Suppressor macrophage treated with lipopolysaccharide for 1 hour (primary cell): ENCODE results near the gene ABCA7.
A peak's percentile ranks its signal among the peaks of the same experiment; 100 is the strongest.

Source experiments
- DNase-seq, 3 donors: peaks; one replicate each; pipeline ENCODE4 v3.0.0-alpha.2; 2020 to 2022

Gene ABCA7

DNA sequence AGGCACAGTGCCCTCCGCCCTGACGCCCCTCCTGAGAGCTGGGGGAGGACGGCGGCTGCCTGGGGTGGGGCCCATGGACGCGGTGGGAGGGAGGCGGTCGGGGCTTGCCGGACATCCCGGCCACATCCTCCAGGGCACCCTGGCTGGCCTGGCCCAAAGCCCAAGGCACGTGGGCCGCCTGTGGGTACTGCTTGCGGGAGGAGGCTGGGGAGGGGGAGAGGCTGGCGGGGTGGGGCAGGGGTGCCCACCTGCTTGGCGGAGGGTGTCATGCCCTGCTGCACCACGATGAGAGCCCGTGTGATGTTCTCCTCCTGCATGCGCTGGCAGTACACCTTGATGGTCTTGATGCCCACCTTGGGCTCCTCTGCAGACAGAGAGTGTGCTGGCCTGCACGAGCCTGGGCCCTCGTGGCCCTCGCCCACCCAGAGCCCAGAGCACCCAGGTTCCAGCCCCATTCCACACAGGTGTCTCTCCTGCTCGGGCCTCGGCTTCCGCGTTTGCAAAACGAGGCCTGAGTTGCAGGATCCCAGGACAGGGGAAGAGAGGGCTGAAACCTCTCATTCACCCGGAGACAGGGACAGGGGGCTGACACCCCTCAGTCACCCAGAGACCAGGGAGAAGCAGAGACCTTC, 51.8 kb downstream of the ABCA7 start:
- no peak for DNase-seq

- no peak for DNase-seq
Observed at GRCh38 chr19:1093330-1093729, 53.4 kb downstream of the ABCA7 start.

GRCh38 chr19:1093811-1094553, 54.1 kb downstream of the ABCA7 start:
- DNase-seq, result no peak

- DNase-seq, result no peak
Observed at GRCh38 chr19:1094655-1094977, 54.7 kb downstream of the ABCA7 start.

- DNase-seq, result peak; percentile 99
Observed at GRCh38 chr19:1094978-1095701, 55.2 kb downstream of the ABCA7 start, which contains the start of gene POLR2E. Gene POLR2E, minus strand, starts transcription at chr19:1095375. Its CDS starts 60 bp downstream, at chr19:1095315.

DNA sequence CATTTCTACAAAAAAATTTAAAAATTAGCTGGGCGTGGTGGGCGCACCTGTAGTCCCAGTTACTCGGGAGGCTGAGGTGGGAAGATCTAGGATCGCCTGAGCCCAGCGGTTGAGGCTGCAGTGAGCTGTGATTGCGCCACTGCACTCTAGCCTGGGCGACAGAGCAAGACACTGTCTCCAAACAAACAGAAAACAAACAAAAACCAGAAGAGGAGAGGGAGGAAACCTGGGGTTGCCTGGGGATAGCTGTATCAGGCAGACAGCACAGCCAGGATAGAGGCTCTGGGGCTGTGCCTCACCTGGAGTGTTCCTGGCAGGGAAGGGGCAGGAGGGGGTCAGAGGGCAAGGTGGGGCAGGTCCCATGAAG, 57.9 kb downstream of the ABCA7 start:
- DNase-seq, result no peak

DNA sequence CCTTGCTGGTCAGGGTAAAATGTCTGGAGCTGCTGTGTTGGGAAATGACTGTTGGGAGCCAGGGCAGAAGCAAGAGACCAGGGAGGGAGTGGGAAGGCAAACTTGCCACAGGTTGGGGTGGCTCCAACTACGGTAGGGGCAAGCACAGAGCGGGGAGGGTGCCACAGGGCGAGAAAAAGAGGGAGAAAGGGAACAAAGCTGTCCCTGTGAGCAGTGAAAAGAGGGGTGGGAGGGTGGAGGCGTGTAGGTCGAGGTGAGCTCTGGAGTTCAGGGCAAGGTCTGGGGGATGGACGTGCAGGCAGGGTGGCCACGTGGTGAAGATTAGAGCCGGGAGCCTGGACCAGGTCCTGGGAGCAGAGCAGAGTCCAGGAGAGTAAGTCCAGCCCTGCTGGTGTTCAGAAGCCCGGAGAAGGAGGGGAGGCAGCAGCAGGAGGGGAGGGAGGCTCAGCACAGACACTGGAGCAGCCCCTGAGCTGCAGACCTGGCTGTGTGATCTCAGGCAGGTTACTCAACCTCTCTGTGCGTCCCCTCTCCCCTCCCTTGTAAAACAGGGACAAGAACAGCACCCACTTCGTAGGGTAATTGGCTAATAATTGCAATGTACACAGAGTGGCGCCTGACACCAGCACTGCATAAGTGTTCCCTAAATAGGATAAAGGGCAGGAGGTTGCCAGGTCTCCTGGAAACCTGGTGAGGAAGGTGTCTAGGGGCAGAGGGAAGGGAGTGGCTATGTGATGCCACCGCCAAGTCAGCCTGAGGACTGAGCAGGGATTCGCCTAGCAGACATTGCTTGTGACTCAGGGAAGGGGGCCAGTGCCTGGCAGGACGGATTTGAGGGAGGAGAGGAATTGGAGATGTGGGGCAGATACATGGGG, 58.5 kb downstream of the ABCA7 start:
- DNase-seq, result no peak

GRCh38 chr19:1101337-1101698, 61.4 kb downstream of the ABCA7 start:
- DNase-seq, result peak; percentile 60 to 71 (median 71)

DNA sequence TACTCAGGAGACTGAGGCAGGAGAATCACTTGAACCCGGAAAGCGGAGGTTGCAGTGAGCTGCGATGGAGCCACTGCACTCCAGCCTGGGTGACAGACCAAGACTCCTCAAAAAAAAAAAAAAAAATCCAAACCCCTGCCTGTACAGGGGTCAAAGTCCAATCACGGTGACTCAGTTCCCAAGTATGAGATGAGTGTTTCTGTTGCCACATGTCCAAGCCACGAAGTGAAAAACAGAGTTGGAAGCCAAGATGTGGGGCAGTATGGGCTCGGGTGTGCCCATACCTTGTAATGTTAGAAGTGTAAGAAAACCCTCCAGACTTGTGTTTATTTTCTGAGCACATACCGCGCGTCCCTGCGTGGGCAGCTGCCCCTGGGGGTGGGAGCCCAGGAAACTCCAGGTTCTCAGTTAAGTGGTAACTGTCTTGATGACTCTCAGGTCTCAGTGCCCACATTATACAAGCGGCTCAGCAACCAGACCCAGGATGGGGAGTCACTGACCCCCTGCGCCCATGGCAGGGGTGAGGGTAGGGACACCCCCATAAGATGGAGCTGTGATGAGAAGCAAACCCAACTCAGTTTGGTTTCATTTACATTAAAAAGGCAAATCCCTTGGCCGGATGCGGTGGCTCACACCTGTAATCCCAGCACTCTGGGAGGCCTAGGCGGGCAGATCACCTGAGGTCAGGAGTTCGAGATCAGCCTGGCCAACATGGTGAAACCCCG, 62.7 kb downstream of the ABCA7 start:
- peak; percentile 78 to 90 (median 84) for DNase-seq

DNA sequence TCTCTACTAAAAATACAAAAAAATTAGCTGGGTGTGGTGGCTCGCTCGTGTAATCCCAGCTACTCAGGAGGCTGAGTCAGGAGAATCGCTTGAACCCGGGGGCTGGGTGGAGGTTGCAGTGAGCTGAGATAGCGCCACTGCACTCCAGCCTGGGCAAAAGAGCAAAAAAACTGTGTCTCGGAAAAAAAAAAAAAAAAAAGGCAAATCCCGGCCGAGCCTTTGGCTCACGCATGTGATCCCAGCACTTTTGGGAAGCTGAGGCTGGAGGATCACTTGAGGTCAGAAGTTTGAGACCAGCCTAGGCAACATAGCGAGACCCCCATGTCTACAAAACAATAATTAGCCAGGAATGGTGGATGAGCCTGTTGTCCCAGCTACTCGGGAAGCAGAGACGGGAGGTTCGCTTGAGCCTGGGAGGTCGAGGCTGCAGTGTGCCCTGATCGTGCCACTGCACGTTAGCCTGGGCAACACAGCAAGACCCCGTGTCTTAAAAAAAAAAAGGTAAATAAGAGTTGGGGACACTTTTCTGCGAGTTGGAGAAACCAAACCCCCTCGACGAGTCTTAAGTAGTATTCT, 63.3 kb downstream of the ABCA7 start:
- DNase-seq, result no peak

DNA sequence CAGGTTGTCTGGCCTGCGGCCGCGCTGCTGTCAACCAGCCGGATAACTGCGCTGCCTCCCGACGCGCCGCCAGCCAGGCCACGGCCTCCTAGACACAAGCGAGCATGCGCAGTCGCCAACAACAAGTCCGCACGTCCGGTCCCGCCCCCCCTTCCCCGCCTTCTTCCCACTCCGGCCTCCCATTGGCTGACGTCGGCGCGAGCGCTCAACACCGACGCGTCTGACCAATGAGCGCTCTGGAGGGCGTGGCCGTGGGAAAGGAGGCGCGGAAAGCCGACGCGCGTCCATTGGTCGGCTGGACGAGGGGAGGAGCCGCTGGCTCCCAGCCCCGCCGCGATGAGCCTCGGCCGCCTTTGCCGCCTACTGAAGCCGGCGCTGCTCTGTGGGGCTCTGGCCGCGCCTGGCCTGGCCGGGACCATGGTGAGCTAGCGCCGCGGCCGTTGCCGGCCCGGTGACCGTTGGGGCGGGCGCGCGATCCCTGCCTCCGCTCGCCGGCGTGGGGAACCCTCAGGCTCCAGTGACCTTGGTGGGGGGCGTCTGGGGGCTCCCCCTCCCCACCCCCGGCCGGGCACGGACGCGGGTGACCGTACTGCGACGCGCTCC, 63.9 kb downstream of the ABCA7 start, which contains the start of gene GPX4:
GPX4 (plus strand) TSS at position 287 of the 603 bp plus-strand sequence; CDS start at position 337, 50 bp downstream.
- peak; percentile 100 for DNase-seq

DNA sequence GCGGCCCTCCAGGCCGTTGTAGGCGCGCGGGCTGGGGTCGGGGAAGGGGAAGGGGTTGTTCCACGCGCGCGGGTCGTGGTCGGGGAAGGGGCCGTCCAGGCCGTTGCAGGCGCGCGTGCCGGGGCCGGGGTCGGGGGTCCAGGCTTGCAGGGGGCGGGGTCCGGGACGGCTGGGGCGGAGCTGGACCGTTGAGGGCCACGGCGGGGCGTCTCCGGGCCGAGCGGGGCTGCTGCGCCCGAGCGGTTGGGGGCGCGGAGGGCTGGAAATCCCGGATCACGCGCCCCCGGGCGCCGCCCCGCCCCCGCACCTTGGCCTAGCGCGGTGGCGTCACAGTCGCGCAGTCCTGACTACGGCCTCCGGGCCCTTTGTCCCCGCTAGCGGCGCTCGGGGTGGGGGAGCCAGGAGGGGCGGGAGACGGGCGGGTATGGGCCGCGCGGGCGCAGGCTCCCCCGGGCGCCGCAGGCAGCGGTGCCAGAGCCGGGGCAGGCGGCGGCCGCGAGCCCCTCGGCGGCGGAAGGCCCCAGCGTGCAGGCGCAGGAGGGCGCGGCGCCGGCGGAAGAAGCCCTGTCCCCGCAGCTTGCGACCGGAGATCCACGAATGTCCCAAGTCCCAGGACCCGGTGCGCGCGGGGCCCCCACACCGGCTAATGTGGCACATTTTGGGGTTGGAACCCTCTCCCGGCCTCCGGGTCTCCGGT, 64.6 kb downstream of the ABCA7 start:
- DNase-seq, result peak; percentile 93 to 98 (median 96)

DNA sequence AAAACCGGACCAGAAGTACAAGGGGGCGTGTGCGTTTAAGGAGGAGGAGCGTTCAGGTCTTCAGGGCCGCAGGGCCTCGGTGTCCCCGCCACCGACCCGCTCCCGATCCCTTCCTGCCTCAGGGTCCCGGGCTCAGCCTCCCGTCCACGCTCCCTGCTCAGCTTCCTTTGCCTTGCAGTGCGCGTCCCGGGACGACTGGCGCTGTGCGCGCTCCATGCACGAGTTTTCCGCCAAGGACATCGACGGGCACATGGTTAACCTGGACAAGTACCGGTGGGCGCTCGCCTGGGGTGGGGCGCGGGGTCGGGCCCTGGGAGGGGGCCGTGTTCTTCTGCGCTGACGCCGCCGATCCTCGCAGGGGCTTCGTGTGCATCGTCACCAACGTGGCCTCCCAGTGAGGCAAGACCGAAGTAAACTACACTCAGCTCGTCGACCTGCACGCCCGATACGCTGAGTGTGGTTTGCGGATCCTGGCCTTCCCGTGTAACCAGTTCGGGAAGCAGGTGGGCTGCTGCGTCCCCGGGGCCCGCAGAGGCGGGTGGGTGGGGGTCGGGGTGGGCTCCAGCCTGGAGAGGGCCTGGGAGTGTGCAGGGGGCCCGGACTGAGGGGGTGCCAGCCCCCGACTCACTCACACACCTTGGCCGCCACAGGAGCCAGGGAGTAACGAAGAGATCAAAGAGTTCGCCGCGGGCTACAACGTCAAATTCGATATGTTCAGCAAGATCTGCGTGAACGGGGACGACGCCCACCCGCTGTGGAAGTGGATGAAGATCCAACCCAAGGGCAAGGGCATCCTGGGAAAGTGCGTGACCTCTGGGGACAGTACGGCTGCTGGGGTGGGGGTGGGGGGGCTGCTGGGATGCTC, 65.3 kb downstream of the ABCA7 start:
- DNase-seq, result no peak

- no peak for DNase-seq
Observed at GRCh38 chr19:1105873-1106840, 66.2 kb downstream of the ABCA7 start.

GRCh38 chr19:1106841-1107660, 67.1 kb downstream of the ABCA7 start:
- DNase-seq, result peak; percentile 40 to 58 (median 42)

DNA sequence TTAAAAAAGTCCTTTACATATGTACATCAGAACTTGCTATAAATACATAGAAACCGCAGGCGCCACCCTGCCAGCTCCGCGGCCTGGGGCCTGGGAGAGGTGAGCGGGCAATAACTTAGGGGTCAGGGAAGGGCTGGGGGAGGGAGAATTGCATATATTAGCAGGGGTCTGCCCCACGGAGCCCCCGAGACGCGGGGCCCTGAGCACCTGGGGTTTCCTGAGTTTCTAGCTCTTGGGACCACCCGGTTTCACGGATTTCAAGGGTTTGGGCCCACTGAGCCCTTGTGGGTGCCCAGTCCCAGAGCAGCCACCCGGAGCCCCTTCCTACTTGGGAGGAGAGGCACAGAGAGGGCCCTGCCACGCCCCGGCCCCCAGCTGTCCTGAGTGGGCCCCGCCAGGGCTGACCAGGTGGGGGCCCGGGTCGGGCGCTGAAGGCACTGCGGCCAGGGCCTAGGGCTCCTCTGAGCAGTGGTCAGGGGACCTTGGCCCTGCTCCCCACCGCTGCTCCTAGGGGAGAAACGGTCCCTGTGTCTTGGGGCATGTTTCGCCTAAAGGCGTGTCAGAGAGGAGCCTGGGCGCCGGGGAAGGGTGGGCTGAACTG, 67.9 kb downstream of the ABCA7 start:
- no peak for DNase-seq
